Nephron (organoid): ENCODE data around the gene FNDC3B.
A peak's percentile ranks its signal among the peaks of the same experiment; 100 is the strongest.

Experiments used
- H3K27ac Mint-ChIP-seq, 3 experiments: 2 replicates each; pipeline ENCODE4 v1.8.0; 2020; ENCODE audit warnings: mixed read lengths in 3 of 3, mild to moderate bottlenecking in 2 of 3, moderate library complexity in 1 of 3
- H3K27me3 Mint-ChIP-seq: 2 replicates; pipeline ENCODE4 v1.8.0; 2021; ENCODE audit warnings: low read depth, mild to moderate bottlenecking, moderate library complexity, mixed read lengths
- H3K36me3 Mint-ChIP-seq: 2 replicates; pipeline ENCODE4 v1.8.0; 2020; ENCODE audit warnings: low read depth, mixed read lengths
- H3K4me1 Mint-ChIP-seq: 2 replicates; pipeline ENCODE4 v1.8.0; 2020; ENCODE audit warnings: mixed read lengths
- H3K4me3 Mint-ChIP-seq, 3 experiments: 2 replicates each; pipeline ENCODE4 v1.8.0; 2020; ENCODE audit warnings: mild to moderate bottlenecking in 3 of 3, mixed read lengths in 3 of 3, moderate library complexity in 2 of 3
- H3K9me3 Mint-ChIP-seq: 2 replicates; pipeline ENCODE4 v1.8.0; 2020; ENCODE audit warnings: mixed read lengths
- TF ChIP-seq, protein P1 (sequence below), 3 experiments: fragments of 200-600 bp; sonication (generic); IDR thresholded peaks; one replicate each; pipeline ENCODE4 v1.5.0; 2021; ENCODE audit warnings: antibody characterized with exemption in 3 of 3; ENCODE audit not compliant: unreplicated experiment in 3 of 3

The FNDC3B gene

DNA sequence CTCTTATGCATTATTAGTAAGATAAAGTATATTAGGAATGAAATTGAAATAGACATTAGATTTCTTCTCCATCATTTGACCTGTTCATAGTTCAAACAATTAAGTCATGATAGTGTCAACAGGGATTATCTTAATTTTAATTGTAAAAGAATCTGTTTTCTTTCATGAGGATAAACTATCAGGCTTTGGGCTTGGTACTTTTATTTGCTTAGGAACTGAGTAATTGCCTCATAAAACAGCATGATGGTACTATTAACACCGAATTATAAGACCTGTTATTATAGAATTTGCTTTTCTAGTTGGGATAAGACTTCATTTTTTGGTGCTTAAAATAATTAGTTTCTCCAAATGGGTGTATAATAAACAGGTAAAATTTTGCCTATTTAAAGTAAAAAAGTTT, 71.8 kb downstream of the FNDC3B start:
- H3K4me3 Mint-ChIP-seq: no peak overlapping the region
- no peaks in the 10 kb centered on the region for H3K9me3 Mint-ChIP-seq
- H3K4me1 Mint-ChIP-seq: peaks cover 50% of the 10 kb centered on the region
- no peak overlapping the region for H3K27ac Mint-ChIP-seq
- TF ChIP-seq, protein P1, sequence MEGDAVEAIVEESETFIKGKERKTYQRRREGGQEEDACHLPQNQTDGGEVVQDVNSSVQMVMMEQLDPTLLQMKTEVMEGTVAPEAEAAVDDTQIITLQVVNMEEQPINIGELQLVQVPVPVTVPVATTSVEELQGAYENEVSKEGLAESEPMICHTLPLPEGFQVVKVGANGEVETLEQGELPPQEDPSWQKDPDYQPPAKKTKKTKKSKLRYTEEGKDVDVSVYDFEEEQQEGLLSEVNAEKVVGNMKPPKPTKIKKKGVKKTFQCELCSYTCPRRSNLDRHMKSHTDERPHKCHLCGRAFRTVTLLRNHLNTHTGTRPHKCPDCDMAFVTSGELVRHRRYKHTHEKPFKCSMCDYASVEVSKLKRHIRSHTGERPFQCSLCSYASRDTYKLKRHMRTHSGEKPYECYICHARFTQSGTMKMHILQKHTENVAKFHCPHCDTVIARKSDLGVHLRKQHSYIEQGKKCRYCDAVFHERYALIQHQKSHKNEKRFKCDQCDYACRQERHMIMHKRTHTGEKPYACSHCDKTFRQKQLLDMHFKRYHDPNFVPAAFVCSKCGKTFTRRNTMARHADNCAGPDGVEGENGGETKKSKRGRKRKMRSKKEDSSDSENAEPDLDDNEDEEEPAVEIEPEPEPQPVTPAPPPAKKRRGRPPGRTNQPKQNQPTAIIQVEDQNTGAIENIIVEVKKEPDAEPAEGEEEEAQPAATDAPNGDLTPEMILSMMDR (IDR thresholded peaks at IDR 0.05; ENCODE audit: unreplicated experiment in 3 of 3): no peak
- no peaks in the 10 kb centered on the region for H3K27me3 Mint-ChIP-seq
- peaks cover 37% of the 10 kb centered on the region for H3K36me3 Mint-ChIP-seq

DNA sequence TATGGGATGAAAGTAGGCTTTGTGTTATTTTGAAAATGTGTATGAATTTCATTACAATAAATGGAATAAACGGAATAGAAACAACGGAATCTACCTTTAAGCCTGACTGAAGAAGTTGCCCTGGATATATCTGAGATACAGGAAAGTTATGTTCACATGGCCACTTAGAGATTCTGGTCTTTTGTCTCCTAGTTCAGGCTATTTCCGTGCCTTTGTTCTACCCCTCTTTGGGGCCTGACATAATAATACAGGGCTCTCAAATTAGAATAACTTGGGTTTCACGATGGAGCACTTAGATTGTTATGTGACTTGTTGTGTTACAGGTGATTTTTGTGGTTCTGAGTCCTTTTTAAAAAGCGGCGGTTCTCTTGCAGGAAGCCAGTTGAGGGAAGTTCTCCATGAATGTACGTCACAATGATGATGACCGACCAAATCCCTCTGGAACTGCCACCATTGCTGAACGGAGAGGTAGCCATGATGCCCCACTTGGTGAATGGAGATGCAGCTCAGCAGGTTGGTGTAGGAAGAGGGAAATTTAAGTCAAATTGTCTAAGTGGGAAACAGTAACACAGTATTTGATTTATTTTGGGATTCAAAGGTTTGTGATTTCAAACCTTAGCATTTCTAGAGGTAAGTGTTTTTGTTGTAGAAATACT, 72.8 kb downstream of the FNDC3B start:
- Mint-ChIP-seq H3K36me3 (peaks cover 42% of the 10 kb centered on the region), H3K4me1 (peaks cover 39% of the 10 kb centered on the region), H3K4me3 (no peak overlapping the region), H3K27ac (peak overlapping the region in 1 of 3 experiments; percentile 73), H3K9me3 (no peaks in the 10 kb centered on the region), H3K27me3 (no peaks in the 10 kb centered on the region)
- TF ChIP-seq, protein P1 (IDR thresholded peaks at IDR 0.05; ENCODE audit: unreplicated experiment in 3 of 3): no peak

DNA sequence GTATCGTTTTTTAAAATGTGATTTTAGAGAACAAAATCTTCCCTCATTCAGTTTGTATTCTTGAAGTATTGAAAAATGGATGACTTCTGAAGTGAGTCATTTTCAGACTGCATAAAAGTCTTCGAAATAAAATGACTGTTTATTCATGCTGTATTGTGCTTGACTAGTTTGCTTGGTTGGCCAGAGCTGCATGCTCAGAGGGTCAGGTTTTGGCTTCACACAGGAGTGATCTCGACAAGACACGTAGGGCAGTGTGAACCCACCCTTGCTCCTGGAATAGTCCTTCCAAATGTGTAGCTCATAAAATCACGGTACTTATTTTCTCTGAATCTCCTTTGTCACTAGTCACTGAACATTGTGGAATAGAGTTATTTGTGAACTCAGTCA, 73.3 kb downstream of the FNDC3B start:
- Mint-ChIP-seq H3K4me1 (peaks cover 36% of the 10 kb centered on the region), H3K36me3 (peaks cover 39% of the 10 kb centered on the region)

DNA sequence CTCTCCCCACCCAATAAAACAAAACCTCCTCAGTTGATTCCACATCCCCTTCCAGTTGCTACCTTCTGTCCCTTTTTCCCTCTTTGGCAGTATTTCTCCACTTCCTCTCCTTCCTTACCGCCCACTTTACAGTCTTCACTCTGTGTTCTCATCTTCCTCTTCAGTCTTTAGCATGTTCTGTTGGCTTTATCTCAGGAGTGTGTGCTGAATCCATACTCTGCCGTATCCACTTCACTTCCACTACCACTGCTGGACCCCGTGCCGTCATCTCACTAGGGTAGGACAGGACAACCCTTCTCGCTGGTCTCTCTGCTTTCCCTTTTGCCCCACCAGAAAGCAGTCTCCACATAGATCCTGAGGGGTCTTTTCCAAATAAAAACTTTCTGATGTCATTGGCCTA, 74.3 kb downstream of the FNDC3B start:
- TF ChIP-seq, protein P1 (IDR thresholded peaks at IDR 0.05; ENCODE audit: unreplicated experiment in 3 of 3): no peak
- Mint-ChIP-seq H3K9me3 (no peaks in the 10 kb centered on the region), H3K4me1 (peaks cover 37% of the 10 kb centered on the region), H3K27me3 (no peaks in the 10 kb centered on the region), H3K4me3 (no peak overlapping the region), H3K27ac (peak overlapping the region; percentile 12 to 41 (median 22)), H3K36me3 (peaks cover 49% of the 10 kb centered on the region)

More for the DNA sequence above, 73.3 kb downstream of the FNDC3B start:
- no peak overlapping the region for H3K4me3 Mint-ChIP-seq
- H3K27me3 Mint-ChIP-seq: no peaks in the 10 kb centered on the region
- H3K9me3 Mint-ChIP-seq: no peaks in the 10 kb centered on the region
- TF ChIP-seq, protein P1 (IDR thresholded peaks at IDR 0.05; ENCODE audit: unreplicated experiment in 3 of 3): no peak
- H3K27ac Mint-ChIP-seq: peak overlapping the region; percentile 72 to 73 (median 73)

DNA sequence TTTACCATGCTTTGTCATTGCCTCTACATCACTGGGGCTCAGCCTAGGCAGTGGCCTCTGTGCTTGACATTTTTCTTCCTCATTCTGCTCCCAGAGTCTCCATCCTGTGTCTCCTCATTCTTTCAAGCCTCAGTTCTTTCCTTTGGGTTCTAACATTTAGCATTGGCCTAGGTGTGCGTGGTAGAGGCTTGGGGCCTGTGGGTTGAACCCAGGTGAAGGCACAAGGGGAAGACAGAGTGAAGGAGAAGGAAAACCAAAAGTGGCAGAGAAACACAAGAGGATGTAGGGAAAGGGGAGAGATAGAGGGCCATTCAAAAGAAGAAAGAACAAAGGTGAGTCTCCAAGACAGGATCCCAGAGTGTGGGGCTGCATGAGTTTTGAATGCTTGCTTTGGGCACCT, 75.7 kb downstream of the FNDC3B start:
- H3K27me3 Mint-ChIP-seq: no peaks in the 10 kb centered on the region
- peaks cover 29% of the 10 kb centered on the region for H3K4me1 Mint-ChIP-seq
- H3K9me3 Mint-ChIP-seq: no peaks in the 10 kb centered on the region
- TF ChIP-seq, protein P1 (IDR thresholded peaks at IDR 0.05; ENCODE audit: unreplicated experiment in 3 of 3): no peak
- no peak overlapping the region for H3K4me3 Mint-ChIP-seq
- H3K27ac Mint-ChIP-seq: peak overlapping the region; percentile 42 to 58 (median 51)
- H3K36me3 Mint-ChIP-seq: peaks cover 57% of the 10 kb centered on the region

DNA sequence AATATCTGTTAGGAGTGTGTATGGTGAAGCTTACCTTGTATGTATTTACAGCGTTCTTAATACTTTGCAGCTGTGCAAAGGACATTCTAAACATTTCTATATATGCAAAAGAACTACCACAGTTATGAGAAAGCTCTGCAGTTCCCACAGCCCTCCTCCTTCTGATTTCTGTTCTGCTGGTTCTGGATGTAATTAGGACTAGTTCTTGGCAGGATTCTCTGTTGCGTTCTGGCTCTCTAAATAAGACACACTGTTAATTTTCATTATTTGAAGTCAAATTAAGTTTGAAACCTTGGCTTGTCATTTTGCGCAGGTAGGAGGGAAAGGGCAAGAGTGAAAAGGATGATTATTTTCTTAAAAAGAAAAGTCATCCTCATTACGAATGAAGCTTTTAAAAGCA, 76.4 kb downstream of the FNDC3B start:
- Mint-ChIP-seq H3K4me1 (peaks cover 29% of the 10 kb centered on the region), H3K9me3 (no peaks in the 10 kb centered on the region), H3K36me3 (peaks cover 53% of the 10 kb centered on the region), H3K4me3 (no peak overlapping the region), H3K27me3 (no peaks in the 10 kb centered on the region), H3K27ac (peak overlapping the region in 2 of 3 experiments; percentile 26 to 51)
- TF ChIP-seq, protein P1 (IDR thresholded peaks at IDR 0.05; ENCODE audit: unreplicated experiment in 3 of 3): no peak
